ENCODE results near the gene MORN1.

- no peak for TF ChIP-seq CTCF (IDR thresholded peaks at IDR 0.05)
- TF ChIP-seq POLR2AphosphoS5 (IDR thresholded peaks at IDR 0.05): no peak
- no peak for TF ChIP-seq EP300 (IDR thresholded peaks at IDR 0.05; ENCODE audit: low read depth)
- no peak for TF ChIP-seq POLR2A (IDR thresholded peaks at IDR 0.05)
Observed at GRCh38 chr1:2304282-2304681, 87.1 kb downstream of the MORN1 start.
